GM18499 (cell line): ENCODE data around the gene CEP250.
"Not testable (repeated sequence)": the region's sequence is repeated elsewhere in the genome, so short reads cannot be mapped to it uniquely, and the experiment has no call there.

Experiments
- ATAC-seq: cut with Tn5 transposase; IDR thresholded peaks from one replicate; pipeline ENCODE4 v1.9.1; 2021; ENCODE audit warnings: moderate number of reproducible peaks; ENCODE audit not compliant: insufficient read depth, unreplicated experiment

CEP250 gene

GRCh38 chr20:35454881-35455609 is at the start of gene CEP250:
Gene CEP250 (plus strand): TSS chr20:35455598. CDS start chr20:35462368, 6,770 bp downstream.
- ATAC-seq, result peak; percentile 54

GRCh38 chr20:35405775-35406174 is 49.6 kb upstream of the CEP250 start:
- no peak for ATAC-seq

- no peak for ATAC-seq
Measured at GRCh38 chr20:35408270-35408669, 47.1 kb upstream of the CEP250 start.

GRCh38 chr20:35409542-35409941 is 45.9 kb upstream of the CEP250 start:
- ATAC-seq, result no peak

- ATAC-seq, result no peak
Measured at GRCh38 chr20:35410613-35411012, 44.8 kb upstream of the CEP250 start.

- ATAC-seq, result no peak
Measured at GRCh38 chr20:35421322-35421721, 34.1 kb upstream of the CEP250 start.

- no peak for ATAC-seq
Measured at GRCh38 chr20:35431621-35432429, 23.6 kb upstream of the CEP250 start.

- no peak for ATAC-seq
Measured at GRCh38 chr20:35432430-35432735, 23.0 kb upstream of the CEP250 start.

GRCh38 chr20:35433337-35433736 is 22.1 kb upstream of the CEP250 start:
- no peak for ATAC-seq

GRCh38 chr20:35434085-35435005 is 21.1 kb upstream of the CEP250 start:
- no peak for ATAC-seq

- ATAC-seq, result no peak
Measured at GRCh38 chr20:35436177-35436573, 19.2 kb upstream of the CEP250 start.

- no peak for ATAC-seq
Measured at GRCh38 chr20:35437599-35437998, 17.8 kb upstream of the CEP250 start.

- ATAC-seq, result no peak
Measured at GRCh38 chr20:35443003-35443402, 12.4 kb upstream of the CEP250 start.

- ATAC-seq, result no peak
Measured at GRCh38 chr20:35444226-35444625, 11.2 kb upstream of the CEP250 start.

GRCh38 chr20:35446356-35447078 is 8.9 kb upstream of the CEP250 start:
- no peak for ATAC-seq

GRCh38 chr20:35447082-35447789 is 8.2 kb upstream of the CEP250 start:
- ATAC-seq, result no peak

GRCh38 chr20:35448788-35449373 is 6.5 kb upstream of the CEP250 start:
- no peak for ATAC-seq

GRCh38 chr20:35449855-35450254 is 5.5 kb upstream of the CEP250 start:
- ATAC-seq, result not testable (repeated sequence)

- no peak for ATAC-seq
Measured at GRCh38 chr20:35451295-35451694, 4.1 kb upstream of the CEP250 start.
